Measurements from ENCODE around the gene PLCB2.

Gene PLCB2

GRCh38 chr15:40251486-40252140 lies 56.1 kb downstream of the PLCB2 start:
- Histone ChIP-seq H3K27ac (no peak overlapping the region), H3K27me3 (peaks cover 62% of the 10 kb centered on the region), H3K4me1 (ENCODE audit: control insufficient read depth in 1 of 2, insufficient read depth in 1 of 2, low read depth in 1 of 2, low read length in 1 of 2) (peaks cover 11 to 17% of the 10 kb centered on the region in 2 experiments), H3K9me3 (no peaks in the 10 kb centered on the region), H3K4me3 (ENCODE audit: low read depth in 1 of 2, low read length in 1 of 2) (peak overlapping the region in 1 of 2 experiments; percentile 57), H3K36me3 (no peaks in the 10 kb centered on the region)
- TF ChIP-seq, protein P1, sequence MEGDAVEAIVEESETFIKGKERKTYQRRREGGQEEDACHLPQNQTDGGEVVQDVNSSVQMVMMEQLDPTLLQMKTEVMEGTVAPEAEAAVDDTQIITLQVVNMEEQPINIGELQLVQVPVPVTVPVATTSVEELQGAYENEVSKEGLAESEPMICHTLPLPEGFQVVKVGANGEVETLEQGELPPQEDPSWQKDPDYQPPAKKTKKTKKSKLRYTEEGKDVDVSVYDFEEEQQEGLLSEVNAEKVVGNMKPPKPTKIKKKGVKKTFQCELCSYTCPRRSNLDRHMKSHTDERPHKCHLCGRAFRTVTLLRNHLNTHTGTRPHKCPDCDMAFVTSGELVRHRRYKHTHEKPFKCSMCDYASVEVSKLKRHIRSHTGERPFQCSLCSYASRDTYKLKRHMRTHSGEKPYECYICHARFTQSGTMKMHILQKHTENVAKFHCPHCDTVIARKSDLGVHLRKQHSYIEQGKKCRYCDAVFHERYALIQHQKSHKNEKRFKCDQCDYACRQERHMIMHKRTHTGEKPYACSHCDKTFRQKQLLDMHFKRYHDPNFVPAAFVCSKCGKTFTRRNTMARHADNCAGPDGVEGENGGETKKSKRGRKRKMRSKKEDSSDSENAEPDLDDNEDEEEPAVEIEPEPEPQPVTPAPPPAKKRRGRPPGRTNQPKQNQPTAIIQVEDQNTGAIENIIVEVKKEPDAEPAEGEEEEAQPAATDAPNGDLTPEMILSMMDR (IDR thresholded peaks at IDR 0.05) = no peak

GRCh38 chr15:40250771-40251483 lies 56.8 kb downstream of the PLCB2 start:
- H3K36me3 ChIP-seq = no peaks in the 10 kb centered on the region
- no peak overlapping the region for H3K27ac ChIP-seq
- peaks cover 62% of the 10 kb centered on the region for H3K27me3 ChIP-seq
- TF ChIP-seq, protein P1 (IDR thresholded peaks at IDR 0.05) = no peak
- H3K4me3 ChIP-seq (ENCODE audit: low read depth in 1 of 2, low read length in 1 of 2) = no peak overlapping the region
- no peaks in the 10 kb centered on the region for H3K9me3 ChIP-seq
- peaks cover 11 to 17% of the 10 kb centered on the region in 2 experiments for H3K4me1 ChIP-seq (ENCODE audit: control insufficient read depth in 1 of 2, insufficient read depth in 1 of 2, low read depth in 1 of 2, low read length in 1 of 2)

GRCh38 chr15:40250304-40250656 lies 57.5 kb downstream of the PLCB2 start:
- H3K4me3 ChIP-seq (ENCODE audit: low read depth in 1 of 2, low read length in 1 of 2) = no peak overlapping the region
- TF ChIP-seq, protein P1 (IDR thresholded peaks at IDR 0.05) = no peak
- no peaks in the 10 kb centered on the region for H3K36me3 ChIP-seq
- peaks cover 62% of the 10 kb centered on the region for H3K27me3 ChIP-seq
- no peak overlapping the region for H3K27ac ChIP-seq
- peaks cover 11 to 17% of the 10 kb centered on the region in 2 experiments for H3K4me1 ChIP-seq (ENCODE audit: control insufficient read depth in 1 of 2, insufficient read depth in 1 of 2, low read depth in 1 of 2, low read length in 1 of 2)
- H3K9me3 ChIP-seq = no peaks in the 10 kb centered on the region

DNA sequence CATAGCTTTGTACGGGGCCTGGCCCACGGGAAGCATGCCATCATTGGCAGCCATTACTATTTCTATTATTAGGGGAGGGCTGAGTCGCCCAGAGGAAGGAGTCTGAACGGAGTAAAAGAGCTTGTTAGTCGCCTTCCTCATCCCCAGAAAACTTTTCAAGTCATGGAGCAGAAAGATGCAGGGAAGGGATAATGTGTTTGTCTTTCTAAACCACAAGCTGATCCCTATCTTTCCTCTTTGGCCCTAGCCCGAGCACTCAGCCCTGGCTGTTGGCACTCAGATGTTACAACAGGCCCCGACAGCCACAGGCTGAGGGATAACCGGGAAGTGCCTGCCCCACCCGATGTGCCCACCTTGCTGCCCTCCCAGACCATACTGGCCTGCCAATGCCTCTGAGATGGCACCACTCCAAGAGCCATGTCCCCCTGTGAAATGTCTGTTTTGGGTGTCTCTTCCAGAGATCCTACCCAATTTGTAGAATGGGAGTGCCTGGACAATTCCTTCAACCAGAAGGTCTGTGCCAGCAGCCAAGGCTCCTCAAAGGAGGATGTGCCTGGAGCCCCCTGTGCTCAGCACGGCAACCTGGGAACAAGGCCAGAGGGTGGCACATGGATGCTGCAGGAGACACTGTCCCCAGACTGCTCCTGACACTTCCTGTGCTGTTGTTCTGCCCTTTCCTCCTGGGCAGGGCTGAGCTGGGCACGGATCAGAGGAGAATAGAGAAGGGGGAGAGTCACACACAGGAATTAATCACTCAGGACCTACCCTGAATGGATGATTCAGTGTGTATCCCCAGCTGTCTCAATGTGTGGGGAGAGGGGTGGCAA lies 58.0 kb downstream of the PLCB2 start:
- Histone ChIP-seq H3K36me3 (no peaks in the 10 kb centered on the region), H3K4me1 (ENCODE audit: control insufficient read depth in 1 of 2, insufficient read depth in 1 of 2, low read depth in 1 of 2, low read length in 1 of 2) (peaks cover 11 to 17% of the 10 kb centered on the region in 2 experiments), H3K9me3 (no peaks in the 10 kb centered on the region), H3K4me3 (ENCODE audit: low read depth in 1 of 2, low read length in 1 of 2) (no peak overlapping the region), H3K27ac (no peak overlapping the region), H3K27me3 (peaks cover 60% of the 10 kb centered on the region)
- TF ChIP-seq, protein P1 (IDR thresholded peaks at IDR 0.05) = no peak

GRCh38 chr15:40248006-40248783 lies 59.5 kb downstream of the PLCB2 start:
- peaks cover 10 to 13% of the 10 kb centered on the region in 2 experiments for H3K4me1 ChIP-seq (ENCODE audit: control insufficient read depth in 1 of 2, insufficient read depth in 1 of 2, low read depth in 1 of 2, low read length in 1 of 2)

More at GRCh38 chr15:40248006-40248783, 59.5 kb downstream of the PLCB2 start:
- no peaks in the 10 kb centered on the region for H3K36me3 ChIP-seq
- no peak overlapping the region for H3K4me3 ChIP-seq (ENCODE audit: low read depth in 1 of 2, low read length in 1 of 2)
- H3K9me3 ChIP-seq = no peaks in the 10 kb centered on the region
- H3K27ac ChIP-seq = no peak overlapping the region
- TF ChIP-seq, protein P1 (IDR thresholded peaks at IDR 0.05) = no peak
- H3K27me3 ChIP-seq = peaks cover 45% of the 10 kb centered on the region
